Thymus (tissue), 11 donors: ENCODE data around the gene PIK3R3. TPM values are rescaled to one million over a fixed set of nuclear protein-coding genes. Genes with fewer than 3 reads are reported as not detected.

Source experiments
- DNase-seq, 9 donors: peaks; one replicate each; pipeline ENCODE4 v3.0.0-alpha.2; 2013; ENCODE audit warnings: low spot score in 9 of 9, low read depth in 6 of 9, missing footprints in 1 of 9
- H3K27ac ChIP-seq, 2 donors: one replicate each; pipeline ENCODE4 v1.5.1; 2013; ENCODE audit warnings: control low read depth in 1 of 2, low read depth in 1 of 2, low read length in 1 of 2, mild to moderate bottlenecking in 1 of 2, moderate library complexity in 1 of 2
- H3K27me3 ChIP-seq, 2 donors: one replicate each; pipeline ENCODE4 v1.5.1; 2013; ENCODE audit warnings: low read length in 1 of 2; ENCODE audit not compliant: control insufficient read depth in 2 of 2, insufficient read depth in 1 of 2
- H3K36me3 ChIP-seq, 2 donors: one replicate each; pipeline ENCODE4 v1.5.1; 2013; ENCODE audit warnings: low read length in 1 of 2, mild to moderate bottlenecking in 1 of 2, moderate library complexity in 1 of 2; ENCODE audit not compliant: control insufficient read depth in 2 of 2, insufficient read depth in 2 of 2
- H3K4me1 ChIP-seq, 2 donors: one replicate each; pipeline ENCODE4 v1.5.1; 2013; ENCODE audit warnings: low read length in 2 of 2; ENCODE audit not compliant: control insufficient read depth in 2 of 2, insufficient read depth in 2 of 2
- H3K4me3 ChIP-seq, 2 donors: one replicate each; pipeline ENCODE4 v1.5.1; 2013; ENCODE audit warnings: low read length in 2 of 2, control low read depth in 1 of 2, mild to moderate bottlenecking in 1 of 2
- H3K9me3 ChIP-seq, 2 donors: one replicate each; pipeline ENCODE4 v1.5.1; 2013; ENCODE audit warnings: low read length in 1 of 2, mild to moderate bottlenecking in 1 of 2; ENCODE audit not compliant: control insufficient read depth in 2 of 2, insufficient read depth in 1 of 2
- WGBS: extraction: QIAGEN DNeasy Blood & Tissue Kit; methylation state at CpG from one replicate; pipeline ENCODE4 v1.1.7; 2013; 5-methylcytosine and 5-hydroxymethylcytosine counted together
- polyA plus RNA-seq: library from polyadenylated mRNA; stranded (reverse); fragments of 200-250 nt; gene quantifications from one replicate; pipeline ENCODE4 v1.2.3, GENCODE V29; 2013
- total RNA-seq: library from RNA; stranded (reverse); fragments of 120-200 nt; gene quantifications from one replicate; pipeline ENCODE4 v1.2.4, GENCODE V29; 2013
- donor health status: healthy.

The PIK3R3 gene
- total and polyA plus RNA-seq, 2 donors = 8.9 to 13.3 TPM

DNA sequence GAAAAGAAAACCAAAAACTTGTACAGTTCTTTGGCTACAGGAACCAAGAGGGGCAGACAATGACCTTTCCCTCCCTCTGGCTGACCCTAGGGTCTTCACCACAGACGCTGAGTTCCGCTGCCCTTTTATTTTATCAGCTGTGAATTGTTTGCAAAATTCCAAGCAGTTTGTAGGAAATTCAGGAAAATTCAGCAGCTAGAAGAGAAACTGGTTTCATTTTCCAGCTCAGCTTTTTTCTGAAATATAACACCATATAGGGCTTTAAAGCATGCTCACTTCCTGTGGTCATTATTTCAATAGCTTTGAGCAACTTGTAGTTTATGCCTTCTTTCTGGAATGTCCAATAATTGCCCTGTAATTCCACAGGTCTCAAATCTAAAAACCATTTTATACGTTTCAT lies 5.5 kb upstream of the PIK3R3 start:
- no peaks in the 10 kb centered on the region for H3K36me3 ChIP-seq
- H3K27ac ChIP-seq = peak overlapping the region in 1 of 2 donors; percentile 55
- no peaks in the 10 kb centered on the region for H3K9me3 ChIP-seq
- DNase-seq = no peak
- H3K4me1 ChIP-seq = peaks cover 9 to 16% of the 10 kb centered on the region in 2 donors
- H3K27me3 ChIP-seq = no peaks in the 10 kb centered on the region
- no peak overlapping the region for H3K4me3 ChIP-seq
- WGBS = 93% methylated on average over 3 of the region's 3 CpGs

GRCh38 chr1:46136711-46137110 lies 4.3 kb upstream of the PIK3R3 start:
- Histone ChIP-seq H3K4me3 (no peak overlapping the region), H3K27me3 (peaks cover under 1 to 10% of the 10 kb centered on the region in 2 donors), H3K9me3 (no peaks in the 10 kb centered on the region), H3K36me3 (no peaks in the 10 kb centered on the region), H3K4me1 (peaks cover 9 to 22% of the 10 kb centered on the region in 2 donors), H3K27ac (no peak overlapping the region)
- no peak for DNase-seq

- H3K36me3 ChIP-seq = no peaks in the 10 kb centered on the region
- H3K27ac ChIP-seq = no peak overlapping the region
- H3K4me1 ChIP-seq = peaks cover 9 to 25% of the 10 kb centered on the region in 2 donors
- H3K27me3 ChIP-seq = peaks cover 11 to 23% of the 10 kb centered on the region in 2 donors
- H3K9me3 ChIP-seq = no peaks in the 10 kb centered on the region
- peak in 1 of 9 donors; percentile 4 for DNase-seq
- H3K4me3 ChIP-seq = no peak overlapping the region
- WGBS = 89% methylated on average over 3 of the region's 3 CpGs
These were observed 2.4 kb upstream of the PIK3R3 start for GRCh38 chr1:46134660-46135331.

DNA sequence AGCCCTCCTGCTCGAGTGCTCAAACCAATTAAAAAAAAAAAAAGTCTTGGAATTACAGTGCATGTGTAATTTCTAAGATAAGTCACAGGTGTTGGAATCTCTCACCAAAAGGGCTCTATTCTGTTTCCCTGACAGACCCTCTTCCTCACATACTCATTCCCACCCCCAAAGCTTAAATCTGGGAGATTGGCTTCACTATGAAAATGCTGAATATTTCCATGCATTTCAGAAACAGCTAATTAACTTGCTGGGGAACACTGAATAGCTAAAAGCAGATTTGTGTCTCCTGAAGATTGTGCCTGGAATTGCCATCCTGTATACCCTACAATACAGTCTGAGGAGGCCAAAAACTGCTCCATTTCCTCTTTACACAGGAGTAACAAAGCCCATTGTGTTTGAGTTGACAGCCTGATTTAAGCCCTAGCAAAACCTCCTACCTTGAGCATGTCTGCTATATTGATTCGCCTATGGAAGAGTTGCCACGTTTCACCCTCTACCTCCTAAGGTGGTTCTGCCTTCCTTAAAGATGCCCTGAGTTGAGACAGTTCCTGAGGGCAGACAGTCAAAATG lies 1.4 kb upstream of the PIK3R3 start:
- peaks cover 11 to 26% of the 10 kb centered on the region in 2 donors for H3K27me3 ChIP-seq
- H3K4me1 ChIP-seq = peaks cover 9 to 25% of the 10 kb centered on the region in 2 donors
- DNase-seq = peak in 1 of 9 donors; percentile 11
- no peaks in the 10 kb centered on the region for H3K9me3 ChIP-seq
- peak overlapping the region; percentile 70 to 83 for H3K4me3 ChIP-seq
- peak overlapping the region in 1 of 2 donors; percentile 90 for H3K27ac ChIP-seq
- no peaks in the 10 kb centered on the region for H3K36me3 ChIP-seq
- WGBS = 82% methylated on average over 3 of the region's 3 CpGs

- WGBS = 2% methylated on average over 22 of the region's 22 CpGs
- H3K27me3 ChIP-seq = peaks cover 11 to 26% of the 10 kb centered on the region in 2 donors
- H3K9me3 ChIP-seq = no peaks in the 10 kb centered on the region
- peaks cover 9 to 25% of the 10 kb centered on the region in 2 donors for H3K4me1 ChIP-seq
- H3K27ac ChIP-seq = peak overlapping the region; percentile 72 to 90
- DNase-seq = no peak
- peak overlapping the region; percentile 70 to 83 for H3K4me3 ChIP-seq
- no peaks in the 10 kb centered on the region for H3K36me3 ChIP-seq
These were observed 791 bp upstream of the PIK3R3 start for GRCh38 chr1:46133181-46133658.

DNA sequence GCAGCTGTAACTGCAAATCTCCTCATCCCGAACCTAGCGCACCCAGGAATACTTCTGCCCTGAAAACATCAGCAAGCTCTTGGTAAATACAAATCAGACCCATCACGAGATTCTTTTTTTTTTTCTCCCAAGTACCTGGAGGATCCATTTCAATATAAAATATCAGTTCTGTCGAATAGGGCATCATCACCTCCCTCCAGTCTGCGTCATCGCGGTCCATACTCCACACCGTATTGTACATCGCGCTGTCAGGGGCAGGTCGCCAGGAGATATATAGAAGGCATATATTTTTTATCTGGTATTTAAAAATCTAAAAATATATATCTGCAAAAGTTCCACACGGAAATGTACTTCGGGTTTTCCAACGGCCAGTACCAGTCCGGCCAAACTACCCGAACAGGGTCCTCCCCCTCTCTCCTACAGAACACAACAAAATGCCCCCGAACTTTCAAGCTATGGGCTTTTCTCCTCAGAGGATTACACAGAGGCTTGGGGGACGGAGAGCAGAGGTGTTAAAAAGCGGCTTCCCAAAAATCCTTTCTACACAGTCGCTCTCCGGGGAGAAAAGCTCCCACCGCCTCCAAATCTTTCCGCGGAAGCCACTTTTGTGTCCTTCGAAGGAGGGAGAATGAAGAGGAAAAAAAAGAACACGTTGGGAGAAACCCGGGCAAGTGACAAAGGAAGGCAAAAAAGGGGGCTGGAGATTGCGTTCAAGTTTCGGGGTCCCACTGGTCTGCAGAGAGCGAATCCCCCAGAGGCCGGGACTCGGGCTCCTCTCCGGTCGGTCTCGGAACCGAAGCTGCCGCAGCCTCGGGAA lies 509 bp downstream of the PIK3R3 start:
- Histone ChIP-seq H3K27me3 (peaks cover 11 to 26% of the 10 kb centered on the region in 2 donors), H3K4me3 (peak overlapping the region; percentile 70 to 83), H3K4me1 (peaks cover 9 to 25% of the 10 kb centered on the region in 2 donors), H3K36me3 (no peaks in the 10 kb centered on the region), H3K9me3 (no peaks in the 10 kb centered on the region), H3K27ac (peak overlapping the region; percentile 90 to 93)
- WGBS = 1% methylated on average over 38 of the region's 38 CpGs
- DNase-seq = peak in 6 of 9 donors; percentile 13 to 58 (median 20)

- Histone ChIP-seq H3K36me3 (no peaks in the 10 kb centered on the region), H3K4me1 (peaks cover 9 to 25% of the 10 kb centered on the region in 2 donors), H3K4me3 (peak overlapping the region; percentile 70 to 83), H3K27ac (no peak overlapping the region), H3K9me3 (no peaks in the 10 kb centered on the region), H3K27me3 (peaks cover 11 to 26% of the 10 kb centered on the region in 2 donors)
- WGBS = 5% methylated on average over 10 of the region's 10 CpGs
- peak in 1 of 9 donors; percentile 45 for DNase-seq
These were observed 1.3 kb downstream of the PIK3R3 start for GRCh38 chr1:46131093-46131492.

DNA sequence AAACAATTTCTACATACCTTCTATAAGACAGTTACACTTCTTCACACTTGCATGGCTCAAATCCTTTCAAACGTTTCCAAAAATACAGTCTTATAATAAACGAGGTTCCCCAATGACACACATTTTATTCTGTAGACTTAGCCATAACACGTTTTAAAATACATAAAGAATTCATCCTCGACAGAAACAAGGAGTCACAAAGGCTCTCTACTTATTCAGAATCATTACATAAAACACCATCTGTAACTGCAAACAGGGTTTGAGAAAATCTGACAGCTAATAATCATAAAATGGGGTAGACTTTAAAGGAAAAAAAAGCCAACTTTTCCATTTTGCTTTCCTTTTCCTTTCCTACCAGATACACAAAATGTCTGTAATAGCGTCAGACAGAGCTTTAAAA lies 1.8 kb downstream of the PIK3R3 start:
- Histone ChIP-seq H3K27me3 (peaks cover 11 to 26% of the 10 kb centered on the region in 2 donors), H3K4me3 (peak overlapping the region; percentile 18 to 83), H3K27ac (no peak overlapping the region), H3K4me1 (peaks cover 9 to 25% of the 10 kb centered on the region in 2 donors), H3K9me3 (no peaks in the 10 kb centered on the region), H3K36me3 (no peaks in the 10 kb centered on the region)
- DNase-seq = peak in 1 of 9 donors; percentile 22
- WGBS = 19% methylated on average over 5 of the region's 5 CpGs
